H1 (cell line): ENCODE results near the gene INPP5E. TPM values are rescaled to one million over a fixed set of nuclear protein-coding genes. Genes with fewer than 3 reads are reported as not detected.

ENCODE experiments used
- CTCF ChIA-PET: fragments of 300-600 bp; sonication (Branson Sonifier 250); formaldehyde crosslinking; loops from one replicate; lab custom pipeline; 2021; ENCODE audit not compliant: partially characterized antibody; lab: Charles Lee
- POLR2A ChIA-PET: fragments of 300-600 bp; sonication (Branson Sonifier 250); formaldehyde crosslinking; loops from one replicate; lab custom pipeline; 2021; ENCODE audit warnings: inconsistent platforms; ENCODE audit not compliant: partially characterized antibody; lab: Charles Lee
- DNase-seq, 2 experiments: peaks; one replicate each; pipeline versions ENCODE4 v3.0.0 to v3.0.0-alpha.2; 2010 to 2022; ENCODE audit warnings: low spot score in 2 of 2, low read depth in 1 of 2, mixed read lengths in 1 of 2
- FAIRE-seq: peaks from 2 replicates; lab custom pipeline; 2011; peaks lifted over from hg19 to GRCh38; lab: Jason Lieb, UNC
- H2AFZ ChIP-seq: 2 replicates; pipeline ENCODE4 v1.8.1; 2012; ENCODE audit warnings: low read length, inconsistent platforms
- H2AK5ac ChIP-seq: 2 replicates; pipeline ENCODE4 v1.6.1; 2013; ENCODE audit warnings: low read depth, low read length
- H2BK120ac ChIP-seq: replicated peaks from 2 replicates; pipeline ENCODE3; 2013; ENCODE audit warnings: low read depth, low read length, inconsistent platforms
- H2BK12ac ChIP-seq: 2 replicates; pipeline ENCODE4 v1.6.1; 2013; ENCODE audit warnings: low read depth, low read length
- H2BK15ac ChIP-seq: 2 replicates; pipeline ENCODE4 v1.6.1; 2013; ENCODE audit warnings: low read length
- H2BK20ac ChIP-seq: 2 replicates; pipeline ENCODE4 v1.6.1; 2013; ENCODE audit warnings: low read length
- H2BK5ac ChIP-seq: 2 replicates; pipeline ENCODE4 v1.6.1; 2013; ENCODE audit warnings: low read depth, low read length
- H3K14ac ChIP-seq: 2 replicates; pipeline ENCODE4 v1.6.1; 2013; ENCODE audit warnings: inconsistent platforms; ENCODE audit not compliant: insufficient read length
- H3K18ac ChIP-seq: 2 replicates; pipeline ENCODE4 v1.6.1; 2013; ENCODE audit warnings: low read length; ENCODE audit errors: extremely low read depth
- H3K23ac ChIP-seq: 2 replicates; pipeline ENCODE4 v1.6.1; 2013; ENCODE audit warnings: inconsistent platforms; ENCODE audit not compliant: insufficient read length
- H3K23me2 ChIP-seq: 2 replicates; pipeline ENCODE4 v1.6.1; 2013; ENCODE audit warnings: low read depth, low read length
- H3K27ac ChIP-seq: 2 replicates; pipeline ENCODE4 v1.6.1; 2011; ENCODE audit warnings: low read depth, low read length, inconsistent platforms
- H3K27me3 ChIP-seq, 4 experiments: replicated peaks in 1 of 4; 1 replicate in 1 of 4; 2 replicates in 3 of 4; pipeline versions ENCODE4 v1.6.1 to v1.8.1; 2011 to 2013; ENCODE audit warnings: low read length in 3 of 4, mild to moderate bottlenecking in 3 of 4, inconsistent platforms in 2 of 4, mixed read lengths in 2 of 4, moderate library complexity in 1 of 4; ENCODE audit not compliant: control insufficient read depth in 3 of 4, insufficient read depth in 3 of 4; ENCODE audit errors: extremely low read depth in 1 of 4
- H3K36me3 ChIP-seq, 4 experiments: 2 replicates each; pipeline versions ENCODE4 v1.6.1 to v1.8.1; 2011 to 2013; ENCODE audit warnings: mild to moderate bottlenecking in 4 of 4, low read length in 3 of 4, moderate library complexity in 2 of 4, control low read depth in 1 of 4, inconsistent platforms in 1 of 4; ENCODE audit not compliant: insufficient read depth in 4 of 4, control insufficient read depth in 2 of 4
- H3K4ac ChIP-seq: replicated peaks from 2 replicates; pipeline ENCODE3; 2013; ENCODE audit warnings: low read length, low read depth, mixed read lengths, inconsistent platforms; ENCODE audit not compliant: insufficient read length
- H3K4me1 ChIP-seq, 4 experiments: replicated peaks in 1 of 4; 1 replicate in 1 of 4; 2 replicates in 3 of 4; pipeline versions ENCODE4 v1.6.1 to v1.8.1; 2011 to 2013; ENCODE audit warnings: low read length in 3 of 4, inconsistent platforms in 2 of 4, mixed read lengths in 1 of 4; ENCODE audit not compliant: insufficient read depth in 4 of 4, control insufficient read depth in 3 of 4
- H3K4me2 ChIP-seq, 2 experiments: 2 replicates each; pipeline versions ENCODE4 v1.6.1 to v1.8.1; 2011 to 2013; ENCODE audit warnings: low read depth in 2 of 2, low read length in 2 of 2, control low read depth in 1 of 2, inconsistent platforms in 1 of 2, mild to moderate bottlenecking in 1 of 2; ENCODE audit not compliant: insufficient read depth in 1 of 2
- H3K4me3 ChIP-seq, 4 experiments: fragments of 200-600, 300-600 bp in 1 of 4; sonication (generic), shearing (Covaris generic), sonication (Bioruptor Twin) in 1 of 4; 2 replicates each; pipeline versions ENCODE4 v1.5.1 to v1.8.1; 2011 to 2016; ENCODE audit warnings: low read length in 4 of 4, low read depth in 3 of 4, control low read depth in 2 of 4, inconsistent platforms in 2 of 4, mild to moderate bottlenecking in 2 of 4, mixed read lengths in 1 of 4, moderate library complexity in 1 of 4; ENCODE audit not compliant: insufficient read depth in 2 of 4; ENCODE audit errors: extremely low read depth in 1 of 4
- H3K56ac ChIP-seq: replicated peaks from 2 replicates; pipeline ENCODE3; 2013; ENCODE audit warnings: low read depth, mild to moderate bottlenecking, mixed read lengths, low read length, inconsistent platforms; ENCODE audit not compliant: insufficient read length
- H3K79me1 ChIP-seq: 2 replicates; pipeline ENCODE4 v1.6.1; 2013; ENCODE audit warnings: low read depth, low read length, control low read depth
- H3K79me2 ChIP-seq, 2 experiments: 2 replicates each; pipeline versions ENCODE4 v1.6.1 to v1.8.1; 2012 to 2013; ENCODE audit warnings: low read length in 2 of 2, mild to moderate bottlenecking in 2 of 2, inconsistent platforms in 1 of 2; ENCODE audit not compliant: insufficient read depth in 2 of 2, control insufficient read depth in 1 of 2
- H3K9ac ChIP-seq, 4 experiments: replicated peaks in 1 of 4; 1 replicate in 1 of 4; 2 replicates in 3 of 4; pipeline versions ENCODE4 v1.6.1 to v1.8.1; 2011 to 2013; ENCODE audit warnings: low read depth in 3 of 4, low read length in 3 of 4, control low read depth in 2 of 4, mild to moderate bottlenecking in 2 of 4, moderate library complexity in 2 of 4, inconsistent platforms in 1 of 4; ENCODE audit errors: extremely low read depth in 1 of 4
- H3K9me3 ChIP-seq, 2 experiments: 2 replicates each; pipeline versions ENCODE4 v1.6.1 to v1.8.1; 2012 to 2013; ENCODE audit warnings: mild to moderate bottlenecking in 2 of 2, moderate library complexity in 2 of 2, control low read depth in 1 of 2, inconsistent platforms in 1 of 2, low read depth in 1 of 2, low read length in 1 of 2, mixed read lengths in 1 of 2; ENCODE audit not compliant: insufficient read depth in 2 of 2
- H4K20me1 ChIP-seq, 2 experiments: replicated peaks in 1 of 2; 2 replicates each; pipeline versions ENCODE3 to v1.8.1; 2011 to 2013; ENCODE audit warnings: inconsistent platforms in 2 of 2, low read length in 2 of 2, mild to moderate bottlenecking in 1 of 2; ENCODE audit not compliant: insufficient read depth in 2 of 2, control insufficient read depth in 1 of 2
- H4K5ac ChIP-seq: 2 replicates; pipeline ENCODE4 v1.6.1; 2013; ENCODE audit warnings: low read length, low read depth, mixed read lengths, inconsistent platforms; ENCODE audit not compliant: insufficient read length
- H4K8ac ChIP-seq: 2 replicates; pipeline ENCODE4 v1.8.0; 2013; ENCODE audit warnings: mild to moderate bottlenecking, moderate library complexity, low read length, inconsistent platforms; ENCODE audit not compliant: insufficient read depth; ENCODE audit errors: extremely low read depth
- H4K91ac ChIP-seq: replicated peaks from 2 replicates; pipeline ENCODE3; 2013; ENCODE audit warnings: low read length, mixed read lengths, inconsistent platforms; ENCODE audit not compliant: insufficient read length
- CEBPB ChIP-seq: IDR thresholded peaks from 2 replicates; pipeline ENCODE4 v1.6.1; 2012; ENCODE audit warnings: low read depth, low read length
- CTBP2 ChIP-seq: IDR thresholded peaks from 2 replicates; pipeline ENCODE4 v1.7.0; 2011; ENCODE audit warnings: borderline replicate concordance, mild to moderate bottlenecking, moderate library complexity, mixed read lengths, low read length; ENCODE audit not compliant: insufficient read depth, insufficient read length
- HDAC2 ChIP-seq, 2 experiments: fragments of 300-600 bp in 1 of 2; sonication (generic) in 1 of 2; IDR thresholded peaks; 2 replicates each; pipeline ENCODE4 v1.6.1; 2011 to 2012; ENCODE audit warnings: low read depth in 2 of 2, low read length in 2 of 2, mild to moderate bottlenecking in 2 of 2, moderate library complexity in 2 of 2, borderline replicate concordance in 1 of 2, inconsistent platforms in 1 of 2
- NANOG ChIP-seq: IDR thresholded peaks from 2 replicates; pipeline ENCODE4 v1.6.1; 2011; ENCODE audit warnings: low read length, low read depth, mild to moderate bottlenecking, inconsistent platforms; ENCODE audit not compliant: insufficient read depth, poor library complexity, severe bottlenecking
- PHF8 ChIP-seq: fragments of 200-600 bp; sonication (generic); conservative IDR thresholded peaks from 2 replicates; pipeline ENCODE4 v1.7.1; 2012; ENCODE audit warnings: low read depth, mild to moderate bottlenecking, inconsistent platforms, low read length, moderate library complexity
- SAP30 ChIP-seq: fragments of 300-600 bp; sonication (generic); IDR thresholded peaks from 2 replicates; pipeline ENCODE4 v1.7.1; 2012; ENCODE audit warnings: low read length, moderate library complexity, mild to moderate bottlenecking, inconsistent platforms; ENCODE audit not compliant: insufficient read depth, insufficient replicate concordance
- WGBS, 2 experiments: shearing (Covaris generic) in 1 of 2; methylation state at CpG; one replicate each; pipeline versions ENCODE4 v1.1.6 to v1.1.7; 2013 to 2015; ENCODE audit warnings: low lambda C conversion rate in 2 of 2, mixed read lengths in 2 of 2, inconsistent platforms in 1 of 2, low coverage in 1 of 2, missing lambda C conversion rate in 1 of 2; ENCODE audit not compliant: insufficient replicate concordance in 2 of 2, insufficient coverage in 1 of 2, insufficient read length in 1 of 2; ENCODE audit errors: extremely low coverage in 1 of 2, missing lambda C conversion rate in 1 of 2; 5-methylcytosine and 5-hydroxymethylcytosine counted together
- polyA plus RNA-seq, 7 experiments: library from polyadenylated mRNA; depleted of rRNA in 3 of 7; stranded (reverse) in 5 of 7; unstranded in 2 of 7; fragments of >200 nt in 5 of 7; fragments of 200-250 nt in 2 of 7; gene quantifications; 1 replicate in 5 of 7; 2 replicates in 1 of 7; 4 replicates in 1 of 7; pipeline versions ENCODE4 v1.2.1 to v1.2.3, GENCODE V29; 2011 to 2013; ENCODE audit warnings: missing spikeins in 2 of 7, mixed read lengths in 2 of 7
- total RNA-seq: library from RNA; stranded (reverse); fragmentation: NEBNext Ultra II Directional; extraction: Animal tissue kit (Norgen Biotek cat#: 25700); gene quantifications from 2 replicates; pipeline ENCODE4 v1.2.1, GENCODE V29; 2021

The INPP5E gene
- total and polyA plus RNA-seq, 2 of the 8 experiments (the other 6 are each of a cell fraction or from before 2014, with no cell fraction given) = 8.7 to 11.3 TPM

DNA sequence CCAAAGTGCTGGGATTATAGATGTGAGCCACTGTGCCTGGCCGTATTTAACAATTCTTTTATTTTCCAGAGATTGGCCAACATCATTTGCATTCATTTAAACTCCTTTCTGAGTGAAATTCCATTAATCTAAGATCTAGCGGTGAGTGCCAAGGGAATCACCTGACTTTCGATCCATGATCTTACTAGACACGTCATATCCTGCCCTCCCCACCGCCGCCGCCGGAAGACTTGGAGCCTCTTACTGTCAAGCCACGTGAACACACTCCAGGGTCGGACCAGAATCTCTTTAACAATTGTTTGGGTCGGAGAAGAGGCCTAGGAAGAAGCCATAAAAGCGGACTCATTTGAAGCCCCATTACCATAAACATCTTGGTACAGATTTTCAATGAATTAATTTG lies 12.9 kb downstream of the INPP5E start:
- H4K8ac ChIP-seq = no peak overlapping the region
- no peak overlapping the region for H4K91ac ChIP-seq
- no peak overlapping the region for H2BK15ac ChIP-seq
- H3K4me1 ChIP-seq = no peaks in the 10 kb centered on the region
- no peak overlapping the region for H3K14ac ChIP-seq
- no peak overlapping the region for H3K27ac ChIP-seq
- no peak overlapping the region for H2BK20ac ChIP-seq
- ChIA-PET POLR2A (interaction anchor here (0.6 to 4.0 kb wide), 5 partner anchors 9 to 746 kb away, joined by 3 to 26 read pairs (median 3); partner anchors contain the start of genes DNLZ, ENTR1 and PMPCA), CTCF (interaction anchor here (0.7 to 1.2 kb wide), 2 partner anchors 51 to 171 kb away, joined by 3 read pairs; no protein-coding TSS in a partner anchor)
- H3K4ac ChIP-seq = no peak overlapping the region
- no peak for FAIRE-seq
- H2AFZ ChIP-seq = no peak overlapping the region
- H3K4me3 ChIP-seq = no peak overlapping the region
- H3K23ac ChIP-seq = no peak overlapping the region
- H3K9me3 ChIP-seq = no peaks in the 10 kb centered on the region
- H3K9ac ChIP-seq = no peak overlapping the region
- H3K79me2 ChIP-seq = no peaks in the 10 kb centered on the region
- H2BK5ac ChIP-seq = no peak overlapping the region
- peaks cover 3% of the 10 kb centered on the region in 2 experiments for H4K20me1 ChIP-seq
- H2BK120ac ChIP-seq = no peak overlapping the region
- peaks cover 12 to 32% (median 23%) of the 10 kb centered on the region in 4 experiments; a peak in 6 of 8 replicates for H3K36me3 ChIP-seq
- H3K79me1 ChIP-seq = no peaks in the 10 kb centered on the region
- no peak for DNase-seq
- no peak overlapping the region for H3K4me2 ChIP-seq
- no peak overlapping the region for H2BK12ac ChIP-seq
- H4K5ac ChIP-seq = no peak overlapping the region
- H3K56ac ChIP-seq = no peak overlapping the region
- H2AK5ac ChIP-seq = no peak overlapping the region
- no peaks in the 10 kb centered on the region for H3K27me3 ChIP-seq
- 92% methylated on average over 12 of the region's 12 CpGs; no CpG with 5 or more reads in 1 of the 2 experiments for WGBS, 2 experiments
- H3K23me2 ChIP-seq = no peaks in the 10 kb centered on the region
- H3K18ac ChIP-seq = no peak overlapping the region
- TF ChIP-seq CTBP2 (no peak), NANOG (no peak), HDAC2 (IDR thresholded peaks at IDR 0.05; ENCODE audit: borderline replicate concordance in 1 of 2, low read depth in 2 of 2, low read length in 2 of 2) (no peak), CEBPB (no peak), SAP30 (no peak), PHF8 (no peak)
